Erythroblast (primary cell): ENCODE results near the gene KCNQ2.
"Not testable (repeated sequence)": the region's sequence is repeated elsewhere in the genome, so short reads cannot be mapped to it uniquely, and the experiment has no call there.

Source experiments
- GATA1 ChIP-seq: IDR thresholded peaks from 2 replicates; pipeline ENCODE4 v1.6.1; 2011; ENCODE audit warnings: low read depth, mild to moderate bottlenecking, control low read depth, low read length, moderate library complexity
- POLR2A ChIP-seq: IDR thresholded peaks from 2 replicates; pipeline ENCODE4 v1.6.1; 2011; ENCODE audit warnings: mild to moderate bottlenecking, low read length

DNA sequence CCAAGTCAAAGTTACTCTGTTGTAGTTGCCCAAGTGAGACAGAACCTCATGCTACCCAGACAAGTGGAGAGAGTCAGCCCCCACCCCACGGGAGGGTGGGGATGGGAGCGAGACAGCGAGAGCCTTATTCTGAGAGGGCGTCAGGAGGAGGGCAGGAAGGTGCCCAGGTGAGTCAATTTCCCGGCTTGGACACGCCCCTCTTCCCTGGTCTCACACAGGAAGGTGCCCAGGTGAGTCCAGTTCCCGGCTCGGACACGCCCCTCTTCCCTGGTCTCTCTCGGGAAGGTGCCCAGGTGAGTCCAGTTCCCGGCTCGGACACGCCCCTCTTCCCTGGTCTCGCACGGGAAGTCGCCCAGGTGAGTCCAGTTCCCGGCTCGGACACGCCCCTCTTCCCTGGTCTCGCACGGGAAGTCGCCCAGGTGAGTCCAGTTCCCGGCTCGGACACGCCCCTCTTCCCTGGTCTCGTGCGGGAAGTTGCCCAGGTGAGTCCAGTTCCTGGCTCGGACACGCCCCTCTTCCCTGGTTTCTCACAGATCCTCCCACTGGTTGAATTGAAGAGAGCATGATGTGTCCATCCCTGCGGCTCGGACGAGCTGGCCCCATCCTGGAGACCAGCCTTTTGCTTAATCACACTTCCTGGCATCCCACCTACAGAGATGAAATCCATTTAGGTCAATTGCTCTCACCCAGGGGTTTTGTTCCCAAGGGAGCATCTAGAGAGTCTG, 7.4 kb upstream of the KCNQ2 start:
- not testable (repeated sequence) for TF ChIP-seq POLR2A, GATA1
